Anterior cingulate cortex (tissue), 58 donors: ENCODE results near the gene GARIN5B.

Experiments used
- DNase-seq, 58 donors: peaks; one replicate each; lab custom pipeline; 2025; lab: John Stamatoyannopoulos, UW

GARIN5B gene

GRCh38 chr19:55304980-55305379, 58.1 kb downstream of the GARIN5B start:
- no peak for DNase-seq
